H1 (cell line): ENCODE data around the gene SRSF7. TPM values are rescaled to one million over a fixed set of nuclear protein-coding genes. Genes with fewer than 3 reads are reported as not detected.

ENCODE experiments used
- CTCF ChIA-PET: fragments of 300-600 bp; sonication (Branson Sonifier 250); formaldehyde crosslinking; loops from one replicate; lab custom pipeline; 2021; ENCODE audit not compliant: partially characterized antibody; lab: Charles Lee
- POLR2A ChIA-PET: fragments of 300-600 bp; sonication (Branson Sonifier 250); formaldehyde crosslinking; loops from one replicate; lab custom pipeline; 2021; ENCODE audit warnings: inconsistent platforms; ENCODE audit not compliant: partially characterized antibody; lab: Charles Lee
- DNase-seq, 2 experiments: peaks; one replicate each; pipeline versions ENCODE4 v3.0.0 to v3.0.0-alpha.2; 2010 to 2022; ENCODE audit warnings: low spot score in 2 of 2, low read depth in 1 of 2, mixed read lengths in 1 of 2
- FAIRE-seq: peaks from 2 replicates; lab custom pipeline; 2011; peaks lifted over from hg19 to GRCh38; lab: Jason Lieb, UNC
- H2AFZ ChIP-seq: 2 replicates; pipeline ENCODE4 v1.8.1; 2012; ENCODE audit warnings: low read length, inconsistent platforms
- H2AK5ac ChIP-seq: 2 replicates; pipeline ENCODE4 v1.6.1; 2013; ENCODE audit warnings: low read depth, low read length
- H2BK120ac ChIP-seq: replicated peaks from 2 replicates; pipeline ENCODE3; 2013; ENCODE audit warnings: low read depth, low read length, inconsistent platforms
- H2BK12ac ChIP-seq: 2 replicates; pipeline ENCODE4 v1.6.1; 2013; ENCODE audit warnings: low read depth, low read length
- H2BK15ac ChIP-seq: 2 replicates; pipeline ENCODE4 v1.6.1; 2013; ENCODE audit warnings: low read length
- H2BK20ac ChIP-seq: 2 replicates; pipeline ENCODE4 v1.6.1; 2013; ENCODE audit warnings: low read length
- H2BK5ac ChIP-seq: 2 replicates; pipeline ENCODE4 v1.6.1; 2013; ENCODE audit warnings: low read depth, low read length
- H3K14ac ChIP-seq: 2 replicates; pipeline ENCODE4 v1.6.1; 2013; ENCODE audit warnings: inconsistent platforms; ENCODE audit not compliant: insufficient read length
- H3K18ac ChIP-seq: 2 replicates; pipeline ENCODE4 v1.6.1; 2013; ENCODE audit warnings: low read length; ENCODE audit errors: extremely low read depth
- H3K23ac ChIP-seq: 2 replicates; pipeline ENCODE4 v1.6.1; 2013; ENCODE audit warnings: inconsistent platforms; ENCODE audit not compliant: insufficient read length
- H3K23me2 ChIP-seq: 2 replicates; pipeline ENCODE4 v1.6.1; 2013; ENCODE audit warnings: low read depth, low read length
- H3K27ac ChIP-seq: 2 replicates; pipeline ENCODE4 v1.6.1; 2011; ENCODE audit warnings: low read depth, low read length, inconsistent platforms
- H3K27me3 ChIP-seq, 4 experiments: replicated peaks in 1 of 4; 1 replicate in 1 of 4; 2 replicates in 3 of 4; pipeline versions ENCODE4 v1.6.1 to v1.8.1; 2011 to 2013; ENCODE audit warnings: low read length in 3 of 4, mild to moderate bottlenecking in 3 of 4, inconsistent platforms in 2 of 4, mixed read lengths in 2 of 4, moderate library complexity in 1 of 4; ENCODE audit not compliant: control insufficient read depth in 3 of 4, insufficient read depth in 3 of 4; ENCODE audit errors: extremely low read depth in 1 of 4
- H3K36me3 ChIP-seq, 4 experiments: 2 replicates each; pipeline versions ENCODE4 v1.6.1 to v1.8.1; 2011 to 2013; ENCODE audit warnings: mild to moderate bottlenecking in 4 of 4, low read length in 3 of 4, moderate library complexity in 2 of 4, control low read depth in 1 of 4, inconsistent platforms in 1 of 4; ENCODE audit not compliant: insufficient read depth in 4 of 4, control insufficient read depth in 2 of 4
- H3K4ac ChIP-seq: replicated peaks from 2 replicates; pipeline ENCODE3; 2013; ENCODE audit warnings: low read length, low read depth, mixed read lengths, inconsistent platforms; ENCODE audit not compliant: insufficient read length
- H3K4me1 ChIP-seq, 4 experiments: replicated peaks in 1 of 4; 1 replicate in 1 of 4; 2 replicates in 3 of 4; pipeline versions ENCODE4 v1.6.1 to v1.8.1; 2011 to 2013; ENCODE audit warnings: low read length in 3 of 4, inconsistent platforms in 2 of 4, mixed read lengths in 1 of 4; ENCODE audit not compliant: insufficient read depth in 4 of 4, control insufficient read depth in 3 of 4
- H3K4me2 ChIP-seq, 2 experiments: 2 replicates each; pipeline versions ENCODE4 v1.6.1 to v1.8.1; 2011 to 2013; ENCODE audit warnings: low read depth in 2 of 2, low read length in 2 of 2, control low read depth in 1 of 2, inconsistent platforms in 1 of 2, mild to moderate bottlenecking in 1 of 2; ENCODE audit not compliant: insufficient read depth in 1 of 2
- H3K4me3 ChIP-seq, 4 experiments: fragments of 200-600, 300-600 bp in 1 of 4; sonication (generic), shearing (Covaris generic), sonication (Bioruptor Twin) in 1 of 4; 2 replicates each; pipeline versions ENCODE4 v1.5.1 to v1.8.1; 2011 to 2016; ENCODE audit warnings: low read length in 4 of 4, low read depth in 3 of 4, control low read depth in 2 of 4, inconsistent platforms in 2 of 4, mild to moderate bottlenecking in 2 of 4, mixed read lengths in 1 of 4, moderate library complexity in 1 of 4; ENCODE audit not compliant: insufficient read depth in 2 of 4; ENCODE audit errors: extremely low read depth in 1 of 4
- H3K56ac ChIP-seq: replicated peaks from 2 replicates; pipeline ENCODE3; 2013; ENCODE audit warnings: low read depth, mild to moderate bottlenecking, mixed read lengths, low read length, inconsistent platforms; ENCODE audit not compliant: insufficient read length
- H3K79me1 ChIP-seq: 2 replicates; pipeline ENCODE4 v1.6.1; 2013; ENCODE audit warnings: low read depth, low read length, control low read depth
- H3K79me2 ChIP-seq, 2 experiments: 2 replicates each; pipeline versions ENCODE4 v1.6.1 to v1.8.1; 2012 to 2013; ENCODE audit warnings: low read length in 2 of 2, mild to moderate bottlenecking in 2 of 2, inconsistent platforms in 1 of 2; ENCODE audit not compliant: insufficient read depth in 2 of 2, control insufficient read depth in 1 of 2
- H3K9ac ChIP-seq, 4 experiments: replicated peaks in 1 of 4; 1 replicate in 1 of 4; 2 replicates in 3 of 4; pipeline versions ENCODE4 v1.6.1 to v1.8.1; 2011 to 2013; ENCODE audit warnings: low read depth in 3 of 4, low read length in 3 of 4, control low read depth in 2 of 4, mild to moderate bottlenecking in 2 of 4, moderate library complexity in 2 of 4, inconsistent platforms in 1 of 4; ENCODE audit errors: extremely low read depth in 1 of 4
- H3K9me3 ChIP-seq, 2 experiments: 2 replicates each; pipeline versions ENCODE4 v1.6.1 to v1.8.1; 2012 to 2013; ENCODE audit warnings: mild to moderate bottlenecking in 2 of 2, moderate library complexity in 2 of 2, control low read depth in 1 of 2, inconsistent platforms in 1 of 2, low read depth in 1 of 2, low read length in 1 of 2, mixed read lengths in 1 of 2; ENCODE audit not compliant: insufficient read depth in 2 of 2
- H4K20me1 ChIP-seq, 2 experiments: replicated peaks in 1 of 2; 2 replicates each; pipeline versions ENCODE3 to v1.8.1; 2011 to 2013; ENCODE audit warnings: inconsistent platforms in 2 of 2, low read length in 2 of 2, mild to moderate bottlenecking in 1 of 2; ENCODE audit not compliant: insufficient read depth in 2 of 2, control insufficient read depth in 1 of 2
- H4K5ac ChIP-seq: 2 replicates; pipeline ENCODE4 v1.6.1; 2013; ENCODE audit warnings: low read length, low read depth, mixed read lengths, inconsistent platforms; ENCODE audit not compliant: insufficient read length
- H4K8ac ChIP-seq: 2 replicates; pipeline ENCODE4 v1.8.0; 2013; ENCODE audit warnings: mild to moderate bottlenecking, moderate library complexity, low read length, inconsistent platforms; ENCODE audit not compliant: insufficient read depth; ENCODE audit errors: extremely low read depth
- H4K91ac ChIP-seq: replicated peaks from 2 replicates; pipeline ENCODE3; 2013; ENCODE audit warnings: low read length, mixed read lengths, inconsistent platforms; ENCODE audit not compliant: insufficient read length
- BRCA1 ChIP-seq: IDR thresholded peaks from 2 replicates; pipeline ENCODE4 v1.6.1; 2012; ENCODE audit warnings: low read depth, low read length, improper control_type of control experiment
- CBX5 ChIP-seq: fragments of 300-800, 300-1000 bp; sonication (generic); IDR thresholded peaks from 2 replicates; pipeline ENCODE4 v1.7.1; 2016; ENCODE audit warnings: antibody characterized with exemption, low read length, low read depth
- WGBS, 2 experiments: shearing (Covaris generic) in 1 of 2; methylation state at CpG; one replicate each; pipeline versions ENCODE4 v1.1.6 to v1.1.7; 2013 to 2015; ENCODE audit warnings: low lambda C conversion rate in 2 of 2, mixed read lengths in 2 of 2, inconsistent platforms in 1 of 2, low coverage in 1 of 2, missing lambda C conversion rate in 1 of 2; ENCODE audit not compliant: insufficient replicate concordance in 2 of 2, insufficient coverage in 1 of 2, insufficient read length in 1 of 2; ENCODE audit errors: extremely low coverage in 1 of 2, missing lambda C conversion rate in 1 of 2; 5-methylcytosine and 5-hydroxymethylcytosine counted together
- polyA plus RNA-seq, 7 experiments: library from polyadenylated mRNA; depleted of rRNA in 3 of 7; stranded (reverse) in 5 of 7; unstranded in 2 of 7; fragments of >200 nt in 5 of 7; fragments of 200-250 nt in 2 of 7; gene quantifications; 1 replicate in 5 of 7; 2 replicates in 1 of 7; 4 replicates in 1 of 7; pipeline versions ENCODE4 v1.2.1 to v1.2.3, GENCODE V29; 2011 to 2013; ENCODE audit warnings: missing spikeins in 2 of 7, mixed read lengths in 2 of 7
- total RNA-seq: library from RNA; stranded (reverse); fragmentation: NEBNext Ultra II Directional; extraction: Animal tissue kit (Norgen Biotek cat#: 25700); gene quantifications from 2 replicates; pipeline ENCODE4 v1.2.1, GENCODE V29; 2021

SRSF7 gene
- total and polyA plus RNA-seq, 2 of the 8 experiments (the other 6 are each of a cell fraction or from before 2014, with no cell fraction given) = 370 to 415 TPM

GRCh38 chr2:38697116-38697840, 53.9 kb downstream of the SRSF7 start:
- no peaks in the 10 kb centered on the region for H3K27me3 ChIP-seq
- H3K9me3 ChIP-seq = no peaks in the 10 kb centered on the region
- H3K79me1 ChIP-seq = no peaks in the 10 kb centered on the region
- no peak overlapping the region for H3K4ac ChIP-seq
- no peak overlapping the region for H2BK20ac ChIP-seq
- no peak overlapping the region for H2BK15ac ChIP-seq
- DNase-seq = no peak
- no peak overlapping the region for H3K4me3 ChIP-seq
- H3K23ac ChIP-seq = no peak overlapping the region
- no peaks in the 10 kb centered on the region for H3K23me2 ChIP-seq
- WGBS, 2 experiments = 92% methylated on average over 8 of the region's 8 CpGs; no CpG with 5 or more reads in 1 of the 2 experiments
- H2BK5ac ChIP-seq = no peak overlapping the region
- ChIA-PET POLR2A (interaction anchor here (1.0 to 1.7 kb wide), 3 partner anchors 51 to 54 kb away, joined by 4 to 9 read pairs (median 4); partner anchors contain the start of gene SRSF7), CTCF (interaction anchor here (1.2 kb wide), 1 partner anchor 31 kb away, joined by 4 read pairs; the partner anchor contains the start of gene GALM)
- no peak overlapping the region for H2AFZ ChIP-seq
- no peak overlapping the region for H3K4me2 ChIP-seq
- no peaks in the 10 kb centered on the region for H3K79me2 ChIP-seq
- TF ChIP-seq BRCA1 (no peak), CBX5 (no peak)
- no peaks in the 10 kb centered on the region for H4K20me1 ChIP-seq
- no peaks in the 10 kb centered on the region; a peak in 1 of 8 replicates for H3K36me3 ChIP-seq
- no peak overlapping the region for H3K18ac ChIP-seq
- H4K91ac ChIP-seq = no peak overlapping the region
- FAIRE-seq = no peak
- H3K4me1 ChIP-seq = no peaks in the 10 kb centered on the region; a peak in 1 of 7 replicates
- no peak overlapping the region for H4K5ac ChIP-seq
- no peak overlapping the region for H3K14ac ChIP-seq
- no peak overlapping the region for H3K27ac ChIP-seq
- H3K56ac ChIP-seq = no peak overlapping the region
- no peak overlapping the region for H4K8ac ChIP-seq
- H2BK120ac ChIP-seq = no peak overlapping the region
- H2BK12ac ChIP-seq = no peak overlapping the region
- H2AK5ac ChIP-seq = no peak overlapping the region
- H3K9ac ChIP-seq = no peak overlapping the region

Other genes starting within 250 kb of the SRSF7 start
- gene HNRNPLL, start 148.4 kb downstream of the SRSF7 start, total RNA-seq = 69.3 TPM in 2 replicates
- 11.1 and 18.6 TPM in 2 replicates for gene HNRNPLL, start 148.4 kb downstream of the SRSF7 start, polyA plus RNA-seq (2011; rRNA removed)
- gene GALM, start 85.2 kb downstream of the SRSF7 start, total RNA-seq = 12.0 and 13.1 TPM in 2 replicates
- gene GALM, start 85.2 kb downstream of the SRSF7 start, polyA plus RNA-seq (2011; rRNA removed) = 7.3 and 9.9 TPM in 2 replicates
- 25.6 and 26.9 TPM in 2 replicates for gene GEMIN6, start 26.8 kb upstream of the SRSF7 start, total RNA-seq
- gene GEMIN6, start 26.8 kb upstream of the SRSF7 start, polyA plus RNA-seq (2011; rRNA removed) = 5.2 and 8.4 TPM in 2 replicates
- gene DHX57, start 124.6 kb upstream of the SRSF7 start, total RNA-seq = 32.9 and 34.9 TPM in 2 replicates
- gene DHX57, start 124.6 kb upstream of the SRSF7 start, polyA plus RNA-seq (2011; rRNA removed) = 6.1 and 10.7 TPM in 2 replicates
- 9.7 and 11.3 TPM in 2 replicates for gene MORN2, start 124.6 kb upstream of the SRSF7 start, total RNA-seq
- gene MORN2, start 124.6 kb upstream of the SRSF7 start, polyA plus RNA-seq (2011; rRNA removed) = 4.4 and 7.2 TPM in 2 replicates
- 0.57 and 0.95 TPM in 2 replicates for gene ARHGEF33, start 138.5 kb upstream of the SRSF7 start, total RNA-seq
- 0.08 and 0.09 TPM in 2 replicates for gene ARHGEF33, start 138.5 kb upstream of the SRSF7 start, polyA plus RNA-seq (2011; rRNA removed)